H1 (cell line): ENCODE data around the gene CD1D. TPM values are rescaled to one million over a fixed set of nuclear protein-coding genes. Genes with fewer than 3 reads are reported as not detected.

Source experiments
- CTCF ChIA-PET: fragments of 300-600 bp; sonication (Branson Sonifier 250); formaldehyde crosslinking; loops from one replicate; lab custom pipeline; 2021; ENCODE audit not compliant: partially characterized antibody; lab: Charles Lee
- POLR2A ChIA-PET: fragments of 300-600 bp; sonication (Branson Sonifier 250); formaldehyde crosslinking; loops from one replicate; lab custom pipeline; 2021; ENCODE audit warnings: inconsistent platforms; ENCODE audit not compliant: partially characterized antibody; lab: Charles Lee
- DNase-seq, 2 experiments: peaks; one replicate each; pipeline versions ENCODE4 v3.0.0 to v3.0.0-alpha.2; 2010 to 2022; ENCODE audit warnings: low spot score in 2 of 2, low read depth in 1 of 2, mixed read lengths in 1 of 2
- FAIRE-seq: peaks from 2 replicates; lab custom pipeline; 2011; peaks lifted over from hg19 to GRCh38; lab: Jason Lieb, UNC
- H2AFZ ChIP-seq: 2 replicates; pipeline ENCODE4 v1.8.1; 2012; ENCODE audit warnings: low read length, inconsistent platforms
- H2AK5ac ChIP-seq: 2 replicates; pipeline ENCODE4 v1.6.1; 2013; ENCODE audit warnings: low read depth, low read length
- H2BK120ac ChIP-seq: replicated peaks from 2 replicates; pipeline ENCODE3; 2013; ENCODE audit warnings: low read depth, low read length, inconsistent platforms
- H2BK12ac ChIP-seq: 2 replicates; pipeline ENCODE4 v1.6.1; 2013; ENCODE audit warnings: low read depth, low read length
- H2BK15ac ChIP-seq: 2 replicates; pipeline ENCODE4 v1.6.1; 2013; ENCODE audit warnings: low read length
- H2BK20ac ChIP-seq: 2 replicates; pipeline ENCODE4 v1.6.1; 2013; ENCODE audit warnings: low read length
- H2BK5ac ChIP-seq: 2 replicates; pipeline ENCODE4 v1.6.1; 2013; ENCODE audit warnings: low read depth, low read length
- H3K14ac ChIP-seq: 2 replicates; pipeline ENCODE4 v1.6.1; 2013; ENCODE audit warnings: inconsistent platforms; ENCODE audit not compliant: insufficient read length
- H3K18ac ChIP-seq: 2 replicates; pipeline ENCODE4 v1.6.1; 2013; ENCODE audit warnings: low read length; ENCODE audit errors: extremely low read depth
- H3K23ac ChIP-seq: 2 replicates; pipeline ENCODE4 v1.6.1; 2013; ENCODE audit warnings: inconsistent platforms; ENCODE audit not compliant: insufficient read length
- H3K23me2 ChIP-seq: 2 replicates; pipeline ENCODE4 v1.6.1; 2013; ENCODE audit warnings: low read depth, low read length
- H3K27ac ChIP-seq: 2 replicates; pipeline ENCODE4 v1.6.1; 2011; ENCODE audit warnings: low read depth, low read length, inconsistent platforms
- H3K27me3 ChIP-seq, 4 experiments: replicated peaks in 1 of 4; 1 replicate in 1 of 4; 2 replicates in 3 of 4; pipeline versions ENCODE4 v1.6.1 to v1.8.1; 2011 to 2013; ENCODE audit warnings: low read length in 3 of 4, mild to moderate bottlenecking in 3 of 4, inconsistent platforms in 2 of 4, mixed read lengths in 2 of 4, moderate library complexity in 1 of 4; ENCODE audit not compliant: control insufficient read depth in 3 of 4, insufficient read depth in 3 of 4; ENCODE audit errors: extremely low read depth in 1 of 4
- H3K36me3 ChIP-seq, 4 experiments: 2 replicates each; pipeline versions ENCODE4 v1.6.1 to v1.8.1; 2011 to 2013; ENCODE audit warnings: mild to moderate bottlenecking in 4 of 4, low read length in 3 of 4, moderate library complexity in 2 of 4, control low read depth in 1 of 4, inconsistent platforms in 1 of 4; ENCODE audit not compliant: insufficient read depth in 4 of 4, control insufficient read depth in 2 of 4
- H3K4ac ChIP-seq: replicated peaks from 2 replicates; pipeline ENCODE3; 2013; ENCODE audit warnings: low read length, low read depth, mixed read lengths, inconsistent platforms; ENCODE audit not compliant: insufficient read length
- H3K4me1 ChIP-seq, 4 experiments: replicated peaks in 1 of 4; 1 replicate in 1 of 4; 2 replicates in 3 of 4; pipeline versions ENCODE4 v1.6.1 to v1.8.1; 2011 to 2013; ENCODE audit warnings: low read length in 3 of 4, inconsistent platforms in 2 of 4, mixed read lengths in 1 of 4; ENCODE audit not compliant: insufficient read depth in 4 of 4, control insufficient read depth in 3 of 4
- H3K4me2 ChIP-seq, 2 experiments: 2 replicates each; pipeline versions ENCODE4 v1.6.1 to v1.8.1; 2011 to 2013; ENCODE audit warnings: low read depth in 2 of 2, low read length in 2 of 2, control low read depth in 1 of 2, inconsistent platforms in 1 of 2, mild to moderate bottlenecking in 1 of 2; ENCODE audit not compliant: insufficient read depth in 1 of 2
- H3K4me3 ChIP-seq, 4 experiments: fragments of 200-600, 300-600 bp in 1 of 4; sonication (generic), shearing (Covaris generic), sonication (Bioruptor Twin) in 1 of 4; 2 replicates each; pipeline versions ENCODE4 v1.5.1 to v1.8.1; 2011 to 2016; ENCODE audit warnings: low read length in 4 of 4, low read depth in 3 of 4, control low read depth in 2 of 4, inconsistent platforms in 2 of 4, mild to moderate bottlenecking in 2 of 4, mixed read lengths in 1 of 4, moderate library complexity in 1 of 4; ENCODE audit not compliant: insufficient read depth in 2 of 4; ENCODE audit errors: extremely low read depth in 1 of 4
- H3K56ac ChIP-seq: replicated peaks from 2 replicates; pipeline ENCODE3; 2013; ENCODE audit warnings: low read depth, mild to moderate bottlenecking, mixed read lengths, low read length, inconsistent platforms; ENCODE audit not compliant: insufficient read length
- H3K79me1 ChIP-seq: 2 replicates; pipeline ENCODE4 v1.6.1; 2013; ENCODE audit warnings: low read depth, low read length, control low read depth
- H3K79me2 ChIP-seq, 2 experiments: 2 replicates each; pipeline versions ENCODE4 v1.6.1 to v1.8.1; 2012 to 2013; ENCODE audit warnings: low read length in 2 of 2, mild to moderate bottlenecking in 2 of 2, inconsistent platforms in 1 of 2; ENCODE audit not compliant: insufficient read depth in 2 of 2, control insufficient read depth in 1 of 2
- H3K9ac ChIP-seq, 4 experiments: replicated peaks in 1 of 4; 1 replicate in 1 of 4; 2 replicates in 3 of 4; pipeline versions ENCODE4 v1.6.1 to v1.8.1; 2011 to 2013; ENCODE audit warnings: low read depth in 3 of 4, low read length in 3 of 4, control low read depth in 2 of 4, mild to moderate bottlenecking in 2 of 4, moderate library complexity in 2 of 4, inconsistent platforms in 1 of 4; ENCODE audit errors: extremely low read depth in 1 of 4
- H3K9me3 ChIP-seq, 2 experiments: 2 replicates each; pipeline versions ENCODE4 v1.6.1 to v1.8.1; 2012 to 2013; ENCODE audit warnings: mild to moderate bottlenecking in 2 of 2, moderate library complexity in 2 of 2, control low read depth in 1 of 2, inconsistent platforms in 1 of 2, low read depth in 1 of 2, low read length in 1 of 2, mixed read lengths in 1 of 2; ENCODE audit not compliant: insufficient read depth in 2 of 2
- H4K20me1 ChIP-seq, 2 experiments: replicated peaks in 1 of 2; 2 replicates each; pipeline versions ENCODE3 to v1.8.1; 2011 to 2013; ENCODE audit warnings: inconsistent platforms in 2 of 2, low read length in 2 of 2, mild to moderate bottlenecking in 1 of 2; ENCODE audit not compliant: insufficient read depth in 2 of 2, control insufficient read depth in 1 of 2
- H4K5ac ChIP-seq: 2 replicates; pipeline ENCODE4 v1.6.1; 2013; ENCODE audit warnings: low read length, low read depth, mixed read lengths, inconsistent platforms; ENCODE audit not compliant: insufficient read length
- H4K8ac ChIP-seq: 2 replicates; pipeline ENCODE4 v1.8.0; 2013; ENCODE audit warnings: mild to moderate bottlenecking, moderate library complexity, low read length, inconsistent platforms; ENCODE audit not compliant: insufficient read depth; ENCODE audit errors: extremely low read depth
- H4K91ac ChIP-seq: replicated peaks from 2 replicates; pipeline ENCODE3; 2013; ENCODE audit warnings: low read length, mixed read lengths, inconsistent platforms; ENCODE audit not compliant: insufficient read length
- CTBP2 ChIP-seq: IDR thresholded peaks from 2 replicates; pipeline ENCODE4 v1.7.0; 2011; ENCODE audit warnings: borderline replicate concordance, mild to moderate bottlenecking, moderate library complexity, mixed read lengths, low read length; ENCODE audit not compliant: insufficient read depth, insufficient read length
- EZH2 ChIP-seq: fragments of 200-600 bp; sonication (generic); IDR thresholded peaks from 2 replicates; pipeline ENCODE4 v1.7.1; 2012; ENCODE audit warnings: low read depth, mild to moderate bottlenecking, moderate library complexity, low read length, inconsistent platforms; ENCODE audit not compliant: severe bottlenecking
- JUN ChIP-seq: IDR thresholded peaks from 2 replicates; pipeline ENCODE4 v1.6.1; 2011; ENCODE audit warnings: low read depth, mild to moderate bottlenecking, improper control_type of control experiment, low read length
- SP1 ChIP-seq: IDR thresholded peaks from 2 replicates; pipeline ENCODE4 v1.6.1; 2011; ENCODE audit warnings: low read depth, low read length
- SP4 ChIP-seq: IDR thresholded peaks from 2 replicates; pipeline ENCODE4 v1.6.1; 2012; ENCODE audit warnings: low read length, inconsistent platforms
- SRF ChIP-seq: IDR thresholded peaks from 2 replicates; pipeline ENCODE4 v1.6.1; 2011; ENCODE audit warnings: mild to moderate bottlenecking, low read depth, low read length, moderate library complexity
- TAF7 ChIP-seq: optimal IDR thresholded peaks from 2 replicates; pipeline ENCODE3; 2011; ENCODE audit warnings: low read depth, mild to moderate bottlenecking, inconsistent platforms, low read length, moderate library complexity, borderline replicate concordance
- TBP ChIP-seq: IDR thresholded peaks from 2 replicates; pipeline ENCODE4 v1.6.1; 2011; ENCODE audit warnings: low read depth, low read length, improper control_type of control experiment
- TCF12 ChIP-seq: IDR thresholded peaks from 2 replicates; pipeline ENCODE4 v1.6.1; 2011; ENCODE audit warnings: low read depth, mild to moderate bottlenecking, low read length
- polyA plus RNA-seq, 7 experiments: library from polyadenylated mRNA; depleted of rRNA in 3 of 7; stranded (reverse) in 5 of 7; unstranded in 2 of 7; fragments of >200 nt in 5 of 7; fragments of 200-250 nt in 2 of 7; gene quantifications; 1 replicate in 5 of 7; 2 replicates in 1 of 7; 4 replicates in 1 of 7; pipeline versions ENCODE4 v1.2.1 to v1.2.3, GENCODE V29; 2011 to 2013; ENCODE audit warnings: missing spikeins in 2 of 7, mixed read lengths in 2 of 7
- total RNA-seq: library from RNA; stranded (reverse); fragmentation: NEBNext Ultra II Directional; extraction: Animal tissue kit (Norgen Biotek cat#: 25700); gene quantifications from 2 replicates; pipeline ENCODE4 v1.2.1, GENCODE V29; 2021
- TF ChIP-seq, protein P1 (sequence below): IDR thresholded peaks from 2 replicates; pipeline ENCODE4 v1.6.1; 2012; ENCODE audit warnings: inconsistent platforms

CD1D gene
- total and polyA plus RNA-seq, 2 of the 8 experiments (the other 6 are each of a cell fraction or from before 2014, with no cell fraction given): 1.1 to 1.6 TPM

DNA sequence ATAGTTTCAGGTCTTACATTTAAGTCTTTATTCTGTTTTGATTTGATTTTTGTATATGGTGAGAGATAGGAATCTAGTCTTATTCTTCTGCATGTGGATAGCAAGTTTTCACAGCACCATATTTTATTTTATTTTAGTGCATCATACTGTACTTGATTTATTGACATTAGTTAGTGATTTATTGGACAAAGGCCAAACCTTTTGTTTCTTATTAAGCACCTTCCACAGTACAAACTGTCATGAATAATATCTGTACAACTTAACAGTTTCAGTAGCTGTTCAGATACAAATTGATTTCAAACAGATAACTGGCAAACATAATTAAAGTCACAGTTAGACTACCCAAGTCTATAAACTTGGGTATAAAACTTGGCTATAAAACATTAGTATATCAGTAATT lies 15.8 kb downstream of the CD1D start:
- Histone ChIP-seq H3K9ac (no peak overlapping the region), H3K23ac (no peak overlapping the region), H4K91ac (no peak overlapping the region), H3K79me1 (no peaks in the 10 kb centered on the region), H3K79me2 (no peaks in the 10 kb centered on the region), H2BK5ac (no peak overlapping the region), H2BK15ac (no peak overlapping the region), H3K4me2 (no peak overlapping the region), H3K56ac (no peak overlapping the region), H2BK20ac (no peak overlapping the region), H3K27me3 (no peaks in the 10 kb centered on the region), H4K5ac (no peak overlapping the region), H3K36me3 (no peaks in the 10 kb centered on the region), H4K8ac (no peak overlapping the region), H3K4me3 (no peak overlapping the region), H3K4ac (no peak overlapping the region), H3K14ac (no peak overlapping the region), H2AFZ (no peak overlapping the region), H3K18ac (no peak overlapping the region), H3K4me1 (0 out of 7 replicates have a peak, but pooled peaks cover 0 to 3% (median 0%) of the 10 kb centered on the region in 4 experiments), H3K23me2 (no peaks in the 10 kb centered on the region), H2BK120ac (no peak overlapping the region), H3K27ac (no peak overlapping the region), H2AK5ac (no peak overlapping the region), H3K9me3 (no peaks in the 10 kb centered on the region), H2BK12ac (no peak overlapping the region), H4K20me1 (no peaks in the 10 kb centered on the region)
- no peak for DNase-seq
- ChIA-PET CTCF (interaction anchor here (1.0 kb wide), 1 partner anchor 8 kb away, joined by 3 read pairs; no protein-coding TSS in a partner anchor), POLR2A (no interaction called here)
- FAIRE-seq: no peak
- TF ChIP-seq SP4 (no peak), EZH2 (no peak), TCF12 (no peak), CTBP2 (no peak), SRF (no peak), TBP (no peak), JUN (no peak), TAF7 (no peak), SP1 (no peak)
- TF ChIP-seq, protein P1, sequence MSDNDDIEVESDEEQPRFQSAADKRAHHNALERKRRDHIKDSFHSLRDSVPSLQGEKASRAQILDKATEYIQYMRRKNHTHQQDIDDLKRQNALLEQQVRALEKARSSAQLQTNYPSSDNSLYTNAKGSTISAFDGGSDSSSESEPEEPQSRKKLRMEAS: no peak
